Vagina (tissue), 2 donors: Measurements from ENCODE around the gene MEI1.

Experiments
- POLR2A ChIP-seq, 2 donors: fragments of 450-650 bp; IDR thresholded peaks; one replicate each; pipeline ENCODE4 v1.6.1; 2017; ENCODE audit warnings: antibody characterized with exemption in 2 of 2, mild to moderate bottlenecking in 2 of 2, moderate library complexity in 2 of 2
- TF ChIP-seq, protein P1 (sequence below), 3 experiments: fragments of 450-650 bp in 2 of 3; fragments of 200-600 bp in 1 of 3; sonication (generic) in 1 of 3; IDR thresholded peaks; one replicate each; pipeline ENCODE4 v1.5.1; 2017 to 2019; ENCODE audit warnings: antibody characterized with exemption in 3 of 3, mild to moderate bottlenecking in 2 of 3, moderate library complexity in 2 of 3

DNA sequence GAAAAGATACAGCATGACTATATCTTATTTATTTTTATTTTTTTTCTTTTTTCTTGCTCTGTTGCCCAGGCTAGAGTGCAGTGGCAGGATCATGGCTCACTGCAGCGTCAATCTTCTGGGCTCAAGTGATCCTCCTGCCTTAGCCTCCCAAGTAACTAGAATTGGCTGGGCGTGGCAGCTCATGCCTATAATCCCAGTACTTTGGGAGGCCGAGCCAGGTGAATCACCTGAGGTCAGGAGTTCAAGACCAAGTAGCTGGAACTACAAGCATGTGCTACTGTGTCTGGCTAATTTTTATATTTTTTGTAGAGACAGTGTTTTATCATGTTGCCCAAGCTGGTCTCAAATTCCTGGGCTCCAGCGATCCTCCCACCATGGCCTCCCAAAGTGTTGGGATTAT, 72.9 kb downstream of the MEI1 start:
- TF ChIP-seq, protein P1, sequence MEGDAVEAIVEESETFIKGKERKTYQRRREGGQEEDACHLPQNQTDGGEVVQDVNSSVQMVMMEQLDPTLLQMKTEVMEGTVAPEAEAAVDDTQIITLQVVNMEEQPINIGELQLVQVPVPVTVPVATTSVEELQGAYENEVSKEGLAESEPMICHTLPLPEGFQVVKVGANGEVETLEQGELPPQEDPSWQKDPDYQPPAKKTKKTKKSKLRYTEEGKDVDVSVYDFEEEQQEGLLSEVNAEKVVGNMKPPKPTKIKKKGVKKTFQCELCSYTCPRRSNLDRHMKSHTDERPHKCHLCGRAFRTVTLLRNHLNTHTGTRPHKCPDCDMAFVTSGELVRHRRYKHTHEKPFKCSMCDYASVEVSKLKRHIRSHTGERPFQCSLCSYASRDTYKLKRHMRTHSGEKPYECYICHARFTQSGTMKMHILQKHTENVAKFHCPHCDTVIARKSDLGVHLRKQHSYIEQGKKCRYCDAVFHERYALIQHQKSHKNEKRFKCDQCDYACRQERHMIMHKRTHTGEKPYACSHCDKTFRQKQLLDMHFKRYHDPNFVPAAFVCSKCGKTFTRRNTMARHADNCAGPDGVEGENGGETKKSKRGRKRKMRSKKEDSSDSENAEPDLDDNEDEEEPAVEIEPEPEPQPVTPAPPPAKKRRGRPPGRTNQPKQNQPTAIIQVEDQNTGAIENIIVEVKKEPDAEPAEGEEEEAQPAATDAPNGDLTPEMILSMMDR (IDR thresholded peaks at IDR 0.05): no peak
- TF ChIP-seq POLR2A (IDR thresholded peaks at IDR 0.05): no peak
